Stimulated activated CD8-positive, alpha-beta memory T cell treated with anti-CD3 and anti-CD28 coated beads, Interleukin-15, amount 100 ng/mL, for 48 hours (primary cell): ENCODE data around the gene POU3F2.

Source experiments
- DNase-seq, 2 donors: peaks; one replicate each; pipeline ENCODE4 v3.0.0-alpha.2; 2020; ENCODE audit warnings: low read depth in 2 of 2

Gene POU3F2

GRCh38 chr6:98830146-98830545, 4.2 kb upstream of the POU3F2 start:
- DNase-seq: no peak

GRCh38 chr6:98831057-98831958, 3.1 kb upstream of the POU3F2 start:
- no peak for DNase-seq

- DNase-seq: no peak
Measured at GRCh38 chr6:98831959-98832283, 2.5 kb upstream of the POU3F2 start.

- DNase-seq: no peak
Measured at GRCh38 chr6:98832284-98833056, 1.9 kb upstream of the POU3F2 start.

GRCh38 chr6:98833057-98833306, 1.4 kb upstream of the POU3F2 start:
- DNase-seq: no peak

GRCh38 chr6:98833307-98834059, 891 bp upstream of the POU3F2 start:
- DNase-seq: no peak

GRCh38 chr6:98835149-98836024, 1.0 kb downstream of the POU3F2 start:
- no peak for DNase-seq

GRCh38 chr6:98836025-98836961, 1.9 kb downstream of the POU3F2 start:
- DNase-seq: no peak

- DNase-seq: no peak
Measured at GRCh38 chr6:98836962-98837944, 2.9 kb downstream of the POU3F2 start.

GRCh38 chr6:98838032-98838431, 3.7 kb downstream of the POU3F2 start:
- no peak for DNase-seq

GRCh38 chr6:98838975-98839374, 4.6 kb downstream of the POU3F2 start:
- DNase-seq: no peak

- no peak for DNase-seq
Measured at GRCh38 chr6:98839781-98840361, 5.5 kb downstream of the POU3F2 start.

GRCh38 chr6:98840385-98840784, 6.0 kb downstream of the POU3F2 start:
- DNase-seq: no peak

GRCh38 chr6:98840996-98841513, 6.7 kb downstream of the POU3F2 start:
- no peak for DNase-seq

- no peak for DNase-seq
Measured at GRCh38 chr6:98841621-98842341, 7.4 kb downstream of the POU3F2 start.

- DNase-seq: no peak
Measured at GRCh38 chr6:98842342-98843180, 8.2 kb downstream of the POU3F2 start.
